Fibroblast of mammary gland (primary cell): Measurements from ENCODE around the gene ALDH1B1.

Source experiments
- DNase-seq: peaks from one replicate; pipeline ENCODE4 v3.0.0-alpha.2; 2010; ENCODE audit warnings: low read depth
- H3K4me3 ChIP-seq: 2 replicates; pipeline ENCODE4 v1.5.1; 2011; ENCODE audit warnings: low read depth, mild to moderate bottlenecking, low read length, moderate library complexity; ENCODE audit not compliant: control insufficient read depth
- TF ChIP-seq, protein P1 (sequence below): conservative IDR thresholded peaks from 2 replicates; pipeline ENCODE4 v1.5.1; 2011; ENCODE audit warnings: low read depth, low read length, inconsistent platforms; ENCODE audit not compliant: control insufficient read depth, insufficient read depth

ALDH1B1 gene

DNA sequence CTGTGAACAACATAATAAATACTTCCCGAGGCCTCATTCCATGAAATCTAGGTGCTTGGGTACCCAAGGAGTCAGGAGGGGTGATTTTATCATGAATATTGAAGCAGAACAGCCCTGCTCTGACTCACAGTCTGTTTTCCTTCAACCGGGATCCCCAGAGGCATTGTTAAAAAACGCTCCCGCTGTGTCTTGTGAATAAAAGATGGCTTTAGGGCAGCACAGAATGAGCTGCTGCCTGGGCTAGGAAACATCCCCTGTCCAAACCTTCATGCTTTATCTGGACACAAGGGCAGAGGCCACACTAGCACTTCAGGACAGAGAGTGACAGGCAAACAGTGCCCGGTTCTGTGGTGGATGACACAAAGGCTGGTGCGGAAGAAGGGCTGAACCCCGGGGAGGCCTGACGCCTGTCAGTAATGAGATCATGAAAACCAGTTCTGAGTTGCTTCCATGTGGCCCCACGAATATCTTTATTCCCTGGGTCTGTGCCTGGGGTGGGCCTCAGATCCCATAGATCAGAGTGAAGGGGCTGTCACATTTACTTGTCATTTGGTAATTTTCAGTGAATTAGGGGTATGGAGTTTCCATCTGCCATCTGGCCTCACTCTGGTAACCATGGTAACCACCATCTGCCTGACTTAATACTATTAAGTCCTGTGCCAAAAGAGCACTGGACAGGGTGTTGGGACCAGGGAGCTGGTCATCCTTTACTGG is 29.2 kb downstream of the ALDH1B1 start:
- H3K4me3 ChIP-seq, result no peak overlapping the region
- no peak for DNase-seq
- TF ChIP-seq, protein P1, sequence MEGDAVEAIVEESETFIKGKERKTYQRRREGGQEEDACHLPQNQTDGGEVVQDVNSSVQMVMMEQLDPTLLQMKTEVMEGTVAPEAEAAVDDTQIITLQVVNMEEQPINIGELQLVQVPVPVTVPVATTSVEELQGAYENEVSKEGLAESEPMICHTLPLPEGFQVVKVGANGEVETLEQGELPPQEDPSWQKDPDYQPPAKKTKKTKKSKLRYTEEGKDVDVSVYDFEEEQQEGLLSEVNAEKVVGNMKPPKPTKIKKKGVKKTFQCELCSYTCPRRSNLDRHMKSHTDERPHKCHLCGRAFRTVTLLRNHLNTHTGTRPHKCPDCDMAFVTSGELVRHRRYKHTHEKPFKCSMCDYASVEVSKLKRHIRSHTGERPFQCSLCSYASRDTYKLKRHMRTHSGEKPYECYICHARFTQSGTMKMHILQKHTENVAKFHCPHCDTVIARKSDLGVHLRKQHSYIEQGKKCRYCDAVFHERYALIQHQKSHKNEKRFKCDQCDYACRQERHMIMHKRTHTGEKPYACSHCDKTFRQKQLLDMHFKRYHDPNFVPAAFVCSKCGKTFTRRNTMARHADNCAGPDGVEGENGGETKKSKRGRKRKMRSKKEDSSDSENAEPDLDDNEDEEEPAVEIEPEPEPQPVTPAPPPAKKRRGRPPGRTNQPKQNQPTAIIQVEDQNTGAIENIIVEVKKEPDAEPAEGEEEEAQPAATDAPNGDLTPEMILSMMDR, result no peak

DNA sequence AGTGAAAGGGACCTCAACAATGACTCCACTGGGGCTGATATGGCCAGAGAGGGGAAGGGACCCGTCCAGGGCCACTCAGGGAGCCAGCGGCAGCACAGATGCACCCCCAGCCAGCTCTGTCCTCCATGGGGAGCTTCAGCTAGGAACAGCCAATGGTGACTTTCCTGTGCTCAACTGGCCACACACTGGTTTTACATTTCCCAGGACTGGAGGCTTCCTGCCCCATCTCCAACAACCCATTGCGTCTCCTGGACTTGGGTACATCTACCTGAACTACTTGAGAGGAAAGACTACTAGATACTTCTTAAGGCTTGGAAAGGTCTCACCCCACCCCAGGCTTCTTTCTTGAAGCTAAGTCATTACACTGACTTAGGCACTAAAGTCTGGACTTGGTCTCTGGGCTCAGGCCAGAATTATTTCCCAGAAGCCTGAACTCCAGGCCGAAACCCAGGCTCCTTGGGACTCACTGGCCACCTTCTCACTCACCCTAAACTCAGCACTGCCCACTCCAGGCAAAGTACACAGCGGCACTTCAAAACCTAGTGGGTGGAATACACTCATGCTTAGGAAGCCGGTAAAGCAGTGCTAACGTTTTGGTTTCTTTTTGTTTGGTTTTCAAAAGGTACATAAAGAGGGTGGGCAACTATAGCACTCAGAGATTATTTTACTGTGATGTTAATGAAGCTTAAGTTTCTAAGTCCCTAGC is 30.2 kb downstream of the ALDH1B1 start:
- DNase-seq, result no peak
- TF ChIP-seq, protein P1, result no peak

DNA sequence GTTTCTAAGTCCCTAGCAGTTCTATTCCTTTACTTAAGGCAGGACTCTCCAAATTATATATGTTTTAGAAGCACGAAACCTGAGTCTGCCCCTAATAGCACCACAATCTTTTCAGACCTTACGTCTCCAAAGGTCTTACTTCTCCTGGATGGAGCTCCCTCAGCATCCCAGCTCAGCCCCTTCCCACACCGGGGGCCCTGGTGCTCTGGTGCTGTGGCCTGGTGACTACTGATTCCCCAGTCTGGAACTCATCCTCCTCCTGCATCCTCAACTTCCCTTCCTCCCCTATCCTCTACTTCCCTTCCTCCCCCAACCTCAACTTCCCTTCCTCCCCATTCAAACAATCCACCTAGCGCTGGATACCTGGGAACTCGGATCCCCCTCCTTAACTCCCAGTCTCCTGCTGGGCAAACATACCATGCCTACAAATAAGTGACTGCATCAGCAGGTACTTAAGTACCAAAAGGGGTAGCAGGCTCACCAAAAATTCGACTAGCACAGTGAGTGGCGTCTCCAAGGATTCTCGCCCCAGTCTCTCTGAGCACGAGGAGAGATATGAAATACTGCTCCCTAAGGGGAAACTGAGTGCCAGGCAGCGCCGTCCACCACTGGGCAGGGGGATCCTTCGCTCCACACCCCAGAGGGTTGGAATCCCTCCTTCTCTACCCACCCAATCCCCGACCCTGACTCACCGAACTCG is 30.9 kb downstream of the ALDH1B1 start:
- DNase-seq, result no peak
- no peak overlapping the region for H3K4me3 ChIP-seq
- TF ChIP-seq, protein P1, result no peak

More for the DNA sequence above, 30.2 kb downstream of the ALDH1B1 start:
- H3K4me3 ChIP-seq, result no peak overlapping the region

DNA sequence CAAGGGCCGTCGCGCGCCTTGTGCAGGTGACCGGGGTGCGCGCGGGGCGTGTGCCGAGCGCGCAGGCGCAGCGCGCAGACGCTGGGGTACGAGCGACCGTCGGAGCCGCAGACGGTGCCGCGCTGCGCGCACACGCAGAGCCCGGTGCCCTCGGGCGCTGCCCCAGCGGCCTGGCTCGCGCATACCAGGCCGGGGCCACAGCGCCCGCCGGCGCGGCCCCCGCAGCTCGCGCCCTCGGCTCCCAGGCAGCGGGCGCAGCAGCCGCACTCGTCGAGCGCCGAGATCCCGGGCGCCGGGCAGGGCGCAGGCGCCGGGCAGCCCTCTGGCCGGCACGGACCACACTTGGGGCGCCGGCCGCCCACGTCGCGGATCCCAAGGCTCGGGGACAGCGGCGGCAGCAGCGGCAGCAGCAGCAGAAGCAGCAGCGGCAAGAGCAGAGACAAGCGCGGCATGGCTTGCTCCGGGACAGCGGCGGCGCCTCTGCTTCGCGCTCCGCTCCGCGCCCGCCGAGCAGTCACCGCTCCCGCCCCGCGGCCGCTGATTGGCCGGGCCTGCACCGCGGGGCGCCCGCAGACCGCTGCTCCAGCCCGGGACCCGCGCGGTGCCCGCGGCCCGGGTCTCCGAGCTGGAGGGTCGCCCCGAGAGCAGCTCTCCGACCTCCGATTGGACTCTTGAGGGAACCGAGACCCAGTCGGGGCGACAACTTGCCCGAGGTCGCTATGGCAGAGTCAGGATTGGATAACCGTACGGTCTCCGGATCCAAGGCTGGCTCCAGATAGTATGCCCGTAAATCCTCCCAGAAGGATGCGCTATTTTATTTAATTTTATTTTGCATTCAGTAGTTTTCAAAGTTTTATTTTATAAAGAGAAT is 31.7 kb downstream of the ALDH1B1 start, which contains the start of gene IGFBPL1:
TSS of gene IGFBPL1 (minus strand) at position 482 of the 871 bp plus-strand sequence. CDS start at position 452, 30 bp downstream.
- H3K4me3 ChIP-seq, result no peak within 1 kb of the TSS
- no peak for DNase-seq
- TF ChIP-seq, protein P1, result no peak

DNA sequence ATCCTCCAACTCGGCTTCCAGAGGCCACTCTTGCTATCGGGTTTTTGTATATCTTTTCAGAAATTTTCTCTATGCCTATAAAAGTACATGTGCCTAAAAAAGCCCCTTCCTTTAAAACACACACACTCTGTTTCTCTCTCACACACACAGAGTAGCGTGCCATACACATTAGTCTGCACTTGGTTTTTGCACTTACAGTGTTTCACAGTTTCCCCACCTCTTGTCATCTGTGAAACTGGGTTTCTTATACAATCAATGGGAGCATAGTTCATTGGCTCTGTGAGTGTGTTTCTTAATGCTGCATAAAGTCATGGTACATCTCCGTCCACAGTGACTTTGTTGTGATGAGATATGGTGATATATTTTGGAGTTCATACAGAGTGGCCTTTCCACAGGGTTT is 32.4 kb downstream of the ALDH1B1 start:
- H3K4me3 ChIP-seq, result no peak overlapping the region
- TF ChIP-seq, protein P1, result no peak

DNA sequence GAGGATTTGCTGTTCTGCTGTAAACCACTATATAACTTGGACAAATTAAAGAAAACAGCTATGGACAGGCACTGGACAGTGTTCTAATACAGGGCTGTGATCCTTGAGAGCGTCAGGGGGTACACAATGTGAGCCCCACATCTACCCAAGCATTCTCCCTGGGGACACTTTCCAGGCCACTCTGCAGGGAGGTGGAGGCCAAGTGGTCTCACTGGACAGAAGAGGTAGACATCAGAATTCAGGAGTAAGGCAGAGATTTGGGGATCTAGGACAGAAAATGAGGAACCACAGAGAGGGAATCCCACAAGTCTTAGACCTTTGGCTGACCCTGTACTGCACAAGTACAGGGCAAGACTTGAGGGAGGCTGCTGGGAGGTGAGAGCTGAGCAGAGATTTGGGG is 35.6 kb downstream of the ALDH1B1 start:
- DNase-seq, result no peak

More for the DNA sequence above, 32.4 kb downstream of the ALDH1B1 start:
- no peak for DNase-seq

More for the DNA sequence above, 35.6 kb downstream of the ALDH1B1 start:
- TF ChIP-seq, protein P1, result no peak
- H3K4me3 ChIP-seq, result no peak overlapping the region
